NCI-H526 (cell line): ENCODE results near the gene PTPN14.
"Not testable (repeated sequence)": the region's sequence is repeated elsewhere in the genome, so short reads cannot be mapped to it uniquely, and the experiment has no call there.

Source experiments
- DNase-seq, 2 experiments: peaks; one replicate each; lab custom pipeline; 2025; lab: John Stamatoyannopoulos, UW

Gene PTPN14

GRCh38 chr1:214551436-214552173 lies at the start of gene PTPN14:
PTPN14 (minus strand) TSS chr1:214551602; CDS start chr1:214464803, 86,799 bp downstream.
- DNase-seq: peak in 1 of 2 experiments; percentile 65

- DNase-seq: no peak
These were observed 41.8 kb upstream of the PTPN14 start for GRCh38 chr1:214593158-214593557.

GRCh38 chr1:214591918-214592317 lies 40.5 kb upstream of the PTPN14 start:
- DNase-seq: not testable (repeated sequence)

GRCh38 chr1:214590696-214591095 lies 39.3 kb upstream of the PTPN14 start:
- no peak for DNase-seq

- no peak for DNase-seq
These were observed 37.7 kb upstream of the PTPN14 start for GRCh38 chr1:214588963-214589597.

- no peak for DNase-seq
These were observed 35.8 kb upstream of the PTPN14 start for GRCh38 chr1:214587165-214587564.

- DNase-seq: no peak
These were observed 35.2 kb upstream of the PTPN14 start for GRCh38 chr1:214586621-214587020.

- peak; percentile 15 to 47 for DNase-seq
These were observed 33.7 kb upstream of the PTPN14 start for GRCh38 chr1:214584805-214585766.

- DNase-seq: no peak
These were observed 32.6 kb upstream of the PTPN14 start for GRCh38 chr1:214583824-214584554.

GRCh38 chr1:214583113-214583512 lies 31.7 kb upstream of the PTPN14 start:
- no peak for DNase-seq

- no peak for DNase-seq
These were observed 31.0 kb upstream of the PTPN14 start for GRCh38 chr1:214582289-214582891.

- DNase-seq: no peak
These were observed 30.4 kb upstream of the PTPN14 start for GRCh38 chr1:214581785-214582184.

GRCh38 chr1:214579183-214579582 lies 27.8 kb upstream of the PTPN14 start:
- DNase-seq: no peak

- not testable (repeated sequence) for DNase-seq
These were observed 24.7 kb upstream of the PTPN14 start for GRCh38 chr1:214576120-214576519.

- no peak for DNase-seq
These were observed 23.4 kb upstream of the PTPN14 start for GRCh38 chr1:214574598-214575411.

- no peak for DNase-seq
These were observed 22.2 kb upstream of the PTPN14 start for GRCh38 chr1:214573386-214574318.

GRCh38 chr1:214571281-214571680 lies 19.9 kb upstream of the PTPN14 start:
- DNase-seq: no peak

GRCh38 chr1:214570442-214570841 lies 19.0 kb upstream of the PTPN14 start:
- no peak for DNase-seq

GRCh38 chr1:214569357-214570004 lies 18.1 kb upstream of the PTPN14 start:
- DNase-seq: no peak
